OCI-LY3 (cell line): ENCODE data around the gene MAPKAPK3.

Source experiments
- H2AFZ ChIP-seq: fragments of 200-600, 300-600 bp; shearing (Covaris generic); 2 replicates; pipeline ENCODE4 v1.6.0; 2014; ENCODE audit warnings: antibody characterized with exemption, low read depth, low read length
- H3K27ac ChIP-seq: fragments of 200-600, 300-600 bp; sonication (generic); 2 replicates; pipeline ENCODE4 v1.5.1; 2014; ENCODE audit warnings: mild to moderate bottlenecking, low read length, moderate library complexity, mixed read lengths
- H3K27me3 ChIP-seq: fragments of 200-600, 300-600 bp; sonication (generic); 2 replicates; pipeline ENCODE4 v1.6.1; 2014; ENCODE audit warnings: low read depth, low read length, mixed read lengths
- H3K36me3 ChIP-seq: fragments of 200-600, 300-600 bp; sonication (generic); replicated peaks from 2 replicates; pipeline ENCODE3; 2014; ENCODE audit warnings: low read depth, low read length, mixed read lengths
- H3K4me1 ChIP-seq: fragments of 300-600, 200-600 bp; sonication (generic); 2 replicates; pipeline ENCODE4 v1.6.1; 2014; ENCODE audit warnings: low read length, mixed read lengths
- H3K4me2 ChIP-seq: fragments of 200-600, 300-600 bp; sonication (generic); 2 replicates; pipeline ENCODE4 v1.6.1; 2014; ENCODE audit warnings: low read length, mixed read lengths
- H3K4me3 ChIP-seq: fragments of 300-600, 200-600 bp; sonication (generic); 2 replicates; pipeline ENCODE4 v1.5.1; 2014; ENCODE audit warnings: antibody characterized with exemption, mild to moderate bottlenecking, low read length, moderate library complexity
- H3K79me2 ChIP-seq: fragments of 300-600, 200-600 bp; shearing (Covaris generic); 2 replicates; pipeline ENCODE4 v1.6.1; 2014; ENCODE audit warnings: mild to moderate bottlenecking, low read length, mixed read lengths
- H3K9ac ChIP-seq: fragments of 300-600, 200-600 bp; shearing (Covaris generic); 2 replicates; pipeline ENCODE4 v1.6.0; 2014; ENCODE audit warnings: mild to moderate bottlenecking, low read length, moderate library complexity
- H3K9me3 ChIP-seq: fragments of 200-600, 300-600 bp; shearing (Covaris generic); 2 replicates; pipeline ENCODE4 v1.6.1; 2014; ENCODE audit warnings: low read length, mixed read lengths; ENCODE audit not compliant: insufficient read depth
- H4K20me1 ChIP-seq: fragments of 200-600, 300-600 bp; sonication (generic); 2 replicates; pipeline ENCODE4 v1.6.1; 2016; ENCODE audit warnings: low read length, mixed read lengths; ENCODE audit not compliant: insufficient read depth
- CTCF ChIP-seq: fragments of 200-600, 300-600 bp; sonication (generic); IDR thresholded peaks from 2 replicates; pipeline ENCODE4 v1.5.1; 2014; ENCODE audit warnings: antibody characterized with exemption, low read length, low read depth
- EZH2phosphoT487 ChIP-seq: fragments of 200-600 bp; shearing (Covaris generic); IDR thresholded peaks from 2 replicates; pipeline ENCODE4 v1.6.1; 2018; ENCODE audit warnings: antibody characterized with exemption, mixed run types, low read depth

Gene MAPKAPK3

GRCh38 chr3:50580683-50581458 lies 36.1 kb upstream of the MAPKAPK3 start:
- H3K79me2 ChIP-seq = no peaks in the 10 kb centered on the region
- no peaks in the 10 kb centered on the region for H4K20me1 ChIP-seq
- H3K27ac ChIP-seq = no peak overlapping the region
- H3K36me3 ChIP-seq = peaks cover 4% of the 10 kb centered on the region
- no peak overlapping the region for H3K9ac ChIP-seq
- H3K4me2 ChIP-seq = no peak overlapping the region
- H3K4me3 ChIP-seq = no peak overlapping the region
- no peaks in the 10 kb centered on the region for H3K27me3 ChIP-seq
- H2AFZ ChIP-seq = no peak overlapping the region
- H3K9me3 ChIP-seq = no peaks in the 10 kb centered on the region
- no peaks in the 10 kb centered on the region for H3K4me1 ChIP-seq
- TF ChIP-seq CTCF (no peak), EZH2phosphoT487 (no peak)

- H3K79me2 ChIP-seq = no peaks in the 10 kb centered on the region
- no peaks in the 10 kb centered on the region for H3K27me3 ChIP-seq
- H3K9me3 ChIP-seq = no peaks in the 10 kb centered on the region
- H2AFZ ChIP-seq = no peak overlapping the region
- TF ChIP-seq CTCF = no peak
- TF ChIP-seq EZH2phosphoT487 = no peak
- no peak overlapping the region for H3K9ac ChIP-seq
- H3K27ac ChIP-seq = no peak overlapping the region
- H3K4me2 ChIP-seq = no peak overlapping the region
- no peaks in the 10 kb centered on the region for H4K20me1 ChIP-seq
- H3K36me3 ChIP-seq = peaks cover 4% of the 10 kb centered on the region
- no peak overlapping the region for H3K4me3 ChIP-seq
- no peaks in the 10 kb centered on the region for H3K4me1 ChIP-seq
Observed at GRCh38 chr3:50581459-50581842, 35.5 kb upstream of the MAPKAPK3 start.

- TF ChIP-seq EZH2phosphoT487 = no peak
- TF ChIP-seq CTCF = no peak
- peaks cover 4% of the 10 kb centered on the region for H3K36me3 ChIP-seq
- H3K9me3 ChIP-seq = no peaks in the 10 kb centered on the region
- no peak overlapping the region for H3K4me3 ChIP-seq
- no peak overlapping the region for H2AFZ ChIP-seq
- no peaks in the 10 kb centered on the region for H4K20me1 ChIP-seq
- H3K4me1 ChIP-seq = no peaks in the 10 kb centered on the region
- no peak overlapping the region for H3K27ac ChIP-seq
- H3K27me3 ChIP-seq = no peaks in the 10 kb centered on the region
- no peak overlapping the region for H3K9ac ChIP-seq
- no peaks in the 10 kb centered on the region for H3K79me2 ChIP-seq
- no peak overlapping the region for H3K4me2 ChIP-seq
Observed at GRCh38 chr3:50582083-50582482, 34.9 kb upstream of the MAPKAPK3 start.

- Histone ChIP-seq H3K4me3 (no peak overlapping the region), H2AFZ (no peak overlapping the region), H3K36me3 (peaks cover 4% of the 10 kb centered on the region), H3K9me3 (no peaks in the 10 kb centered on the region), H4K20me1 (no peaks in the 10 kb centered on the region), H3K79me2 (no peaks in the 10 kb centered on the region), H3K9ac (no peak overlapping the region), H3K4me2 (no peak overlapping the region), H3K27ac (no peak overlapping the region), H3K27me3 (no peaks in the 10 kb centered on the region), H3K4me1 (peaks cover 13% of the 10 kb centered on the region)
- no peak for TF ChIP-seq EZH2phosphoT487
Observed at GRCh38 chr3:50583897-50584296, 33.1 kb upstream of the MAPKAPK3 start.
